GM19351 (cell line): ENCODE results near the gene TRAT1.

Experiments used
- ATAC-seq: cut with Tn5 transposase; IDR thresholded peaks from one replicate; pipeline ENCODE4 v1.9.1; 2021; ENCODE audit warnings: mild to moderate bottlenecking, moderate library complexity; ENCODE audit not compliant: unreplicated experiment

TRAT1 gene

GRCh38 chr3:108849075-108849474 lies 26.5 kb downstream of the TRAT1 start:
- no peak for ATAC-seq

DNA sequence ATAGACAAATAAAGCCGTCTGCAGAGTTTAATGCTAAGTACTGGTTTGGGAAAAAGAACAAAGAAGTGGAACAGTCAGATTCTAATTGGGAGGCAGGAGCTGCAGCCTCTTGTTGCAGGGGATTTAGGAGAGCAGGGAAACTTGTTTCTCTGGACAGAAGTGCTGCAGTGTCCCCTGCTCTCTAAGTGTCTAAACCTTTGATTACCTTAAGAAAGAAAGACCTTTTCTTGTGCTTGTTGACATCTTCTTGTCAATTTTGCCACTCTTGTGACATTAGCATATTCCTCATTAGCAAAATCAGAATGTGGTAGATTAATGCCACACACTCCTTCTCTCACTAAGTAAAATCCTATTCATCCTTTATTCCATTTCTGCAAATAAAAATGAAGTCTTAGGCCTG lies 38.8 kb downstream of the TRAT1 start:
- no peak for ATAC-seq

- peak; percentile 70 for ATAC-seq
These were observed 40.5 kb downstream of the TRAT1 start for GRCh38 chr3:108862865-108863798.

GRCh38 chr3:108863799-108864135 lies 41.2 kb downstream of the TRAT1 start:
- no peak for ATAC-seq

DNA sequence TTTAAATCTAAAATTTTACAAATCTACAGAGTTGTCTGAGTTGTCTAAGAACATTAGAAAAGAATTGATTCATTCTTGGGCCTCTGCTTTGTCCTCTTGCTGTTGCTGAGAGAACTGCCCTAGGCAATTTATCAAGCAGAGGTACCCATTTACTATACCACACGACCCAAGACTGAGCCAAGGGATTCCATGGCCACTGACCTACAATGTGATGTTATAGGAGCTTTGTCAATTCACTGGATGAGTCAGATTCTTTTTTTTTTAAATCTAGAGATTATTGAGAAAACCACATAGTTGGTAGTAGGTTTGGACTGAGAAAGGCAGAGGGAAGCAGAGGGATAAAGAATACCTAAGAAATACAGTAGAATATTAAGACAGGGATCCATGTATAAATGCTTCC lies 55.3 kb downstream of the TRAT1 start:
- no peak for ATAC-seq

DNA sequence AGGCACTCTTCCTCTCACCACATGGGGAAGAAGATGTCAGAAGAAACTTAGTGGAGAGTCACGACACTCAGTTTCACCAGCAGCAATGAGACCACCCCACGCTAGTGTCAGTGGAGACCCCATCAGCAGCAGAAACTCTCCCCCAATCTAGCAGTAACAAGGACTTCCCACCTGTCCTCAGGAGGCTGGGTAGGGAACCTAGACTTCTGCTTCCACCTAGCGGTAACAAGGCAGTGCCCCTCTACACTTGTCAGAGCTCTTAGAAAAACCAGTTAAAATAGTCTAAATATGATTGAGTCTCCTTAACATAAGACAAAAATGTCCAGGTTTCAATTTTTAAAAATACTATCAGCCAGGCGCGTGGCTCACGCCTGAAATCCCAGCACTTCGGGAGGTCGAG lies 57.3 kb downstream of the TRAT1 start:
- ATAC-seq = no peak

- no peak for ATAC-seq
These were observed 60.2 kb downstream of the TRAT1 start for GRCh38 chr3:108882762-108883161.

DNA sequence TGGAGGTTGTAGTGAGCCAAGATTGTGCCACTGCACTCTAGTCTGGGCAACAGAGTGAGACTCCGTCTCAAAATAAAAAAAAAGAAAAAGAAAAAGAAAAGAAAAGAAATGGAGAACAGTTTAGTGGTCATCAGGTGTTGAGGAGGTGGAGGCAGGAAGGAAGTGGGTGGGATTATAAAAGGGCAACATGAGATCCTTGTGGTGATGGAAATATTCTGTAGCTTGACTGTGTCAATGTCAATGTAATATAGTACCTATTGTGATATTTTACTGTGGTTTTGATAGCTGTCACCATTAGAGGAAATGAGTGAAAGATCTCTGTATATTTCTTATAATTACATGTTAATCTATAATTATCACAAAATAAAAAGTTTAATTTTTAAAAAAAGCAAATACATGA lies 60.8 kb downstream of the TRAT1 start:
- no peak for ATAC-seq

DNA sequence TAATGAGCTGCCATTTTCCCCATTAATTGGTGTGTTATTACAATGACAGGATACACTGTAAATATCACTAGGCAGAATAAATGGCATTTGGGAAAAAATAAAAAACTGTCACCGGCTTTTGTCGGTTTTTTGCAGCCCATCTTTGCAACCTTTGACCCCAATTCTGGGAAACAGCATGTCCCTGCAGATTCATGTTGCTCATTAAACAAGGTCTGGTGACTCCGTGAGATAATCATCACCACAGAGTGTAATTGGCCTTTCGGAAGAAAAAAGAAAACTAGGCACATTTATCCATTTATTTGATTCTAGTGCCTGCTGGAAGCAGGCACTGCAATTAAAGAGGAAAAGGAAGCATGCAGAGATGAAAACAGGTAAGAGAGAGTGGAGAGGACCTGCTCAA lies 64.5 kb downstream of the TRAT1 start:
- ATAC-seq = no peak

DNA sequence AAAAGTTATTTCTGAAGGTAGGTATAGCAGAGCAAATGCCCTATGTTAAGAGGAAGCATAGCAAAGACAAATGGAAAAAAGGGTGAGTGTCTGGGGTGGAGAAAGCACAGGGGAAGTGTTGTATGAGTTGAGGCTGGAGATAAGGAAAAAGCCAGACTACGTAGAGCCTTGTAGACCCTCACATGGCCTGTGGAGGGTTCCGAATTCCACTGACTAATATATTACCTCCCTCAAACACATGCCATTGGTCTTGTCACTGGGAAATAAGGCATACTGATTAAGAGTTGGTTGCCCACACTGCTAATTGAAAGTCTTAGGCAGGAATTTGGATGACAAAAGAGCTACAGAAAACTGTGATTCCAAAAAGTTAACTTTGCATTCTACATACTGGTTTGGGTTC lies 65.2 kb downstream of the TRAT1 start:
- ATAC-seq = no peak

DNA sequence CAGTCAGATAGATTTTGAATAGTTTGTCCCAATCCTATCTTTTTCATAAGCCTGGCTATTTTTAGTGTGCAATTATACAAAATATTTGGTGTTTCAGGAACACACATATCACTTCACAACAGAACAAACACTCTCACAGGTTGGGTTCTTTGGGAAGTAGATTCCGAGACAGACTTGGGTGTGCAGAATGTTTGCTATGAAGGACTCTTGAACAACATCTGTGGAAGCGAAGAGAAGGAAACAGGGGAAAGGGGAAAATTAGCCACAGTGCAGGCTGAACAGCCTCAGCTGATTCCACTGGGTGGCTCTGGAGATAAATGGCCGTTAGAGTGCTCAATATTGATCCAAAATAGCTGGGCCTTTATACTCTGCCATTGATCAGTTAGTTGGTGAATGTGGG lies 69.2 kb downstream of the TRAT1 start:
- ATAC-seq = no peak

DNA sequence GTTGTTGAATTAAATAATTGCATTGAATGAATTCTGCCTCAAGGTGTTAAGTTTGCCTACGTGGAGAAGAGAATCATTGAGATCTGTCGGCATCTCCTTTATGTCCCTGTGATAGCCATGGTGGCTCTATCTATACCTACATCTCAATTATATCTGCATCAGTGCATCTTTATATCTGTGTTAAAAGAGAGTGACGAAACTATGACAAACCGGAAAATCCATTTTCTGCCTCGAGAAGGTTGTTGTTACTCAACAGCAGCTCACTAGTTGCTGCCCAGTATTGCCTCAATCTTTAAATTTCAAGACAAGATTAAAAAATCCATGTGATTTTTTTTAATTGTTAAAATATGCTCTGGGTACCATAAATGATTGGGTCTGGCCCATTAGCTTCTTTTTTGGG lies 72.4 kb downstream of the TRAT1 start:
- no peak for ATAC-seq

- ATAC-seq = peak; percentile 77
These were observed 75.3 kb downstream of the TRAT1 start for GRCh38 chr3:108897883-108898282.

DNA sequence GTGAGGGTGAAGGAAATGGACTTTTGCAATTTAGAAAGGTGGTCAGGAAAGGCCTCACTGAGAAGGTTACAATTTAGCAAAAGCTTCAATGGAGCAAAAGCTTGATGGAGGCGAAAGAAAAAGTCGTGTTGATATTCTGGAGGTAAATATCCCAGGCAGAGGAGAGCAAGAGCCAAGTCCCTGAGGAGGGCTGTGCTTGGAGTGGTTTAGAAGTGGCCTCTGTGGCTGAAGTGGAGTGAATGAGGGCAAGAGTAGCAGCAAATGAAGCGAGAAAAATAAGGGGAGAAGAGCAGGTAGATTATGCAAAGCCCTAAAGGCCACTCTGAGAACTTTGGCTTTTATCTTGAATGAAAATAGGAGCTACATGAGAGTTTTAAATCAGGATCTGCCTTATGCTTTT lies 76.9 kb downstream of the TRAT1 start:
- no peak for ATAC-seq
